H1 (cell line): ENCODE data around the gene PTPRR.

Experiments used
- EZH2 ChIP-seq: fragments of 200-600 bp; sonication (generic); IDR thresholded peaks from 2 replicates; pipeline ENCODE4 v1.7.1; 2012; ENCODE audit warnings: low read depth, mild to moderate bottlenecking, moderate library complexity, low read length, inconsistent platforms; ENCODE audit not compliant: severe bottlenecking
- POLR2AphosphoS5 ChIP-seq: IDR thresholded peaks from 2 replicates; pipeline ENCODE4 v1.6.1; 2011; ENCODE audit warnings: low read depth, low read length
- TF ChIP-seq, protein P1 (sequence below), 3 experiments: IDR thresholded peaks; 1 replicate in 2 of 3; 2 replicates in 1 of 3; pipeline versions ENCODE4 v1.5.1 to v1.6.1; 2011; ENCODE audit warnings: low read length in 3 of 3, mild to moderate bottlenecking in 3 of 3, inconsistent platforms in 2 of 3, low read depth in 1 of 3, moderate library complexity in 1 of 3; ENCODE audit not compliant: insufficient read depth in 1 of 3; ENCODE audit errors: control extremely low read depth in 1 of 3

DNA sequence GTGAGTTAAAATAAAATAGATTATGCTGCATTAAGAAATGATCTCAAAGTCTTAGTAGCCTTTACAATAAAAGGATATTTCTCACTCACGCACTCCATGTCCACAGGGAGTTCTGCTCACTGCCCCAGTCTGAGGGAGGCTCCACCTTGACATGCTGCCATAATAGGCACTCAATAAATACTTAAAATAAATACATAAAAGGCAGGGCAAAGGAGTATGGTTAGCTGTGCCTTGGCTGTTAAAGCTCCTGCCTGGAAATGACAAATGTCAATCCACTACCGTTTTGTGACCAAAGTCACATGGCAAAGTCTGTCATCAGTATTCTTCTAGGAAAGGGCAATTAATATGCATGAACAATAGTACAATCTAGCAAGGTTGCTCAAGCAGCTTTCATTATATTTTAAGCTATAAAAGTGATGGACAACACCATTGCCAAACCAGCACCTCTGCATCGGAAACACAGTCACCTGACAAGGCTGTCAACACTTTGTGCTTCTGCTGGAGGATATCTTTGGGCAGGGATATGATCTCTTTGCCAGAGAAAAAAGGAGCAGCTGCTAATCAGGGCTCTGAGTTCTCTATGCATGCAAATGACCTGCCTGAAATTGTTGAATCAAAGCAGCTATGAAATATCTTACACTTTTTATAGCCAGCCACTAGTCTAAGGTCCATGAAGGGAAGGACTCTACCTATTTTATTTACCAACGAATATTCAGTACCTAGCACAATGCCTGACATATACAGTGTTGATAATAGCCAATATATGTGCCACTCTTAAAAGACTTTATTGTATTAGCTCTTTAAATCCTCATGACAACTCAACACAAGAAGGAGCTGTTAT is 90.1 kb downstream of the PTPRR start:
- TF ChIP-seq, protein P1, sequence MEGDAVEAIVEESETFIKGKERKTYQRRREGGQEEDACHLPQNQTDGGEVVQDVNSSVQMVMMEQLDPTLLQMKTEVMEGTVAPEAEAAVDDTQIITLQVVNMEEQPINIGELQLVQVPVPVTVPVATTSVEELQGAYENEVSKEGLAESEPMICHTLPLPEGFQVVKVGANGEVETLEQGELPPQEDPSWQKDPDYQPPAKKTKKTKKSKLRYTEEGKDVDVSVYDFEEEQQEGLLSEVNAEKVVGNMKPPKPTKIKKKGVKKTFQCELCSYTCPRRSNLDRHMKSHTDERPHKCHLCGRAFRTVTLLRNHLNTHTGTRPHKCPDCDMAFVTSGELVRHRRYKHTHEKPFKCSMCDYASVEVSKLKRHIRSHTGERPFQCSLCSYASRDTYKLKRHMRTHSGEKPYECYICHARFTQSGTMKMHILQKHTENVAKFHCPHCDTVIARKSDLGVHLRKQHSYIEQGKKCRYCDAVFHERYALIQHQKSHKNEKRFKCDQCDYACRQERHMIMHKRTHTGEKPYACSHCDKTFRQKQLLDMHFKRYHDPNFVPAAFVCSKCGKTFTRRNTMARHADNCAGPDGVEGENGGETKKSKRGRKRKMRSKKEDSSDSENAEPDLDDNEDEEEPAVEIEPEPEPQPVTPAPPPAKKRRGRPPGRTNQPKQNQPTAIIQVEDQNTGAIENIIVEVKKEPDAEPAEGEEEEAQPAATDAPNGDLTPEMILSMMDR (IDR thresholded peaks at IDR 0.05; ENCODE audit: control extremely low read depth in 1 of 3, insufficient read depth in 1 of 3, low read depth in 1 of 3, low read length in 3 of 3): no peak
- TF ChIP-seq POLR2AphosphoS5: no peak
- no peak for TF ChIP-seq EZH2
